GM21529 (cell line): Measurements from ENCODE around the gene KCTD8.
"Not testable (repeated sequence)": the region's sequence is repeated elsewhere in the genome, so short reads cannot be mapped to it uniquely, and the experiment has no call there.

Source experiments
- ATAC-seq: cut with Tn5 transposase; IDR thresholded peaks from one replicate; pipeline ENCODE4 v1.9.1; 2021; ENCODE audit not compliant: unreplicated experiment

The KCTD8 gene

GRCh38 chr4:44342800-44343199 is 105.8 kb downstream of the KCTD8 start:
- ATAC-seq, result no peak

DNA sequence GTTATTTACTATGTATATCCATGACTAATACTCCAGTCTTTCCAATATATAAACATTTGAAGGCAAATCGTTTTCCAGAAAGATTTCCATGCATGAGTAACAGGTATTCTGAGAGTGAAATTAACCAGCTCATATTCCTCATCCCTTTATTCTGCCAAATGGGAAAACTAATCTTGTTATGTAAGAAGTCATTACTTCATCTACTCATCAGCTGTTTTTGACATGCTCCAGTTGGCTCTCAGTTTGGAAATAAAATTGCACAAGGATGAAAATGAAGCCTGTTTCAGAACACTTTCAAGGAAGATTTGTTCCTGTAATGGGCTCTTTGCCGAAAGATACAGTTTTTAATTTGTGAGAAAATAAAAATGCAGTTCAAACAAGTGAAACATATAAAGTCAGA is 121.9 kb downstream of the KCTD8 start:
- ATAC-seq, result no peak

DNA sequence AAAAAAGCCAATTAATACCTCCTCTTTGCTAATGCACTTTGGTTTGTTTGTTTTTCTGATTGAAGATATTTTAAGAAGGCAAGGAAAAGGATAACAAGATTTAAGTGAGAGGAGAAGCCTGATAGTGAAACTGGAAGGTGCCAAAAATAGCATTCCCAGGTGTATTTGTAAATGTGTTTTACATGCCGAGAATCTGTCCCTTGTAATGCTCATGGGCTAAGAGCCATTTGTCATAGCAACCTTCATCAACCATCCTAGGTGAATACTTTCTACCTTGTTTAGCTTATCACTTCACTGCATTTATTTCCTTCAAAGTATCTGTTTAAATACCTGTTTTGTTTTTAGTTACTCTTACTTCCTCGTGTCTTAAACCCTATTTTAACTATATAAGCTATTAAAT is 127.8 kb downstream of the KCTD8 start:
- no peak for ATAC-seq

DNA sequence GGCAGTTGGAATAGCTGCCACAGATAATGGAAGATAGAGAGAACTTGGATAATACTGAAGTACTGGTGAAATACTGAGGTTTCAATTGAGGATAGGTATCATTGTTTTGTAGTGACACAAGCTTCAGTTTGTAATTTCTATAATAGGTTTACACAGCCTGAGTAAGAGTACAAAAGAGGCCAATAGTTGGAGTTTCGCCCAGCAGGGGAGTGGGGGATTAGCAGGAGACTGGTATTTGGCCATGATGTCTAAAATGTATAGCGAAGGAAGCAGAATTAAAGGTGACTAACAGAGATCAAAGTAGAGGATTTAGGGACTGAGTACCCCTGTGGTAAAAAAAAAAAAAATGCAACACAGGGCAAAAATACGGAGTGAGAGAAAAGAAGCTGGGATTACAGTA is 129.5 kb downstream of the KCTD8 start:
- no peak for ATAC-seq

GRCh38 chr4:44313702-44314101 is 134.9 kb downstream of the KCTD8 start:
- no peak for ATAC-seq

- ATAC-seq, result no peak
These were observed 161.1 kb downstream of the KCTD8 start for GRCh38 chr4:44287505-44287904.

DNA sequence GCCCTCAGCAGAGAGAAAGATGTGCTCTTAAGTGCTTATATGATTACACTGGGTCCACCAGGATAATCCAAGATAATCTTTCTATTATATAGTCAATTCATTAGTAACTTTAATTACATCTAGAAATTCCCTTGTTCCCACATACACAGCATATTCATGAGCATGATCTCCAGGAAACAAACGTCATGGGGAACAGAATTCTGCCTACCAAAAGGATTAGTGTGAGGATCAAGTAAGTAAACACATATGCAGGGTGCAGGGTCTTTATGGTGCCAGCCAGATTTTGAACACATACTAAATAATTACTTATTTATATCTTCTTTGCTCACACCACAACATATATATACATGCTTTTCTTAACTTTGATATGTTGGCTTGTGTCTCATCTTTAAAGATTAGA is 169.1 kb downstream of the KCTD8 start:
- no peak for ATAC-seq

DNA sequence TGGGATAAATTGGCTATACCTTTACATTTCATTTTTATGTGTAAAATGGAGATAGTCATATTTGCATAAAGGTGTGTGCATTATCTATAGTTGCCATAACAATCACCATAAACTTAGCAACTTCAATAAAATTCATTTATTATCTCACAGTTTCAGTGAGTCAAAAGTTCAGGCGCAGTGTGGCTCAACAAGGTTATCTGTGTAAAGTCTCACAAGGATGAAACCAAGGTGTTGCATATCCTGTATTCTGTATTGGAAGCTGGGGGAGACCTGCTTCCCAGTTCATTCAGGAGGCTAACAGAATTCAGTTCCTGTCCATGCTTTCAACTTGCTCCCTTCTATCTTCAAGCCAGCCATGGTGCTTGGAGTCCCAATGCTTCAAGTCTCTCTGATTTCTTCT is 169.5 kb downstream of the KCTD8 start:
- ATAC-seq, result no peak

GRCh38 chr4:44257461-44257860 is 191.1 kb downstream of the KCTD8 start:
- ATAC-seq, result no peak

DNA sequence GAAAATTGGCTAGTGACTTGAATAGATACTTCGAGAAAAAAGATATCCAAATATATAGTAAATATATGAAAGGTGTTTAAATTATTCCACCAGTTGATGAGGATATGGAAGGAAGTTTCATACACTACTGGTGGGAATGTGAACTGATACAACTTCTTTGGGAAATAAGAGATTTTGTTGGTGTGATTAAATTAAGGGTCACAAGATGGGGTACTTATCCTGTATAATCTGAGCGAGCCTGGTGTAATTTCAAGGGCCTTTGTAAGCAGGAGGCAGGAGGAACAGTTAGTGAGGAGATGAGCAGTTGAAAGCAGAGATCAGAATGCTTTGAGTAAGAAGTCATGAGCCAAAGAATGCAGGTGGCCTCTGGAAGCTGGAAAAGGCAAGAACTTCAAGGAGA is 192.2 kb downstream of the KCTD8 start:
- ATAC-seq, result no peak

GRCh38 chr4:44237643-44238042 is 211.0 kb downstream of the KCTD8 start:
- ATAC-seq, result no peak

GRCh38 chr4:44235897-44236296 is 212.7 kb downstream of the KCTD8 start:
- ATAC-seq, result no peak

DNA sequence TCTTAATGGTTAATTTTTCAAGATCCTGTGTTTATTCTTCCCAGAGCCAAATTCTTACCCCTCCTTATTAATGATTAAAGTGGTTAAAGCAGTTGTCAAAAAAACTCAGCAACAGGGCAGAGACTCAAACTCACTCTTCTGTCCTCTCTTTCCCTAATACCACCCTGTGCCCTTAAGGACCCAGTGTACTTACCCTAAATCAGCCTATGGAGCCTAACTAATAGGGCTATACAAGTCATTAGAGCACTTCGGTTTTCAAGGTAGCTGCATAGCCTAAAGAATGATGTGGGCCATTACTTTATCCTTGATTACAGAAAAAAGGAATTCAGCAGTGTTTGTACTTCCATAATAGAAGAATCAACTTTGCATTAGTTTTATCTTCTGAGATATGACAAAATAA is 216.3 kb downstream of the KCTD8 start:
- ATAC-seq, result no peak

DNA sequence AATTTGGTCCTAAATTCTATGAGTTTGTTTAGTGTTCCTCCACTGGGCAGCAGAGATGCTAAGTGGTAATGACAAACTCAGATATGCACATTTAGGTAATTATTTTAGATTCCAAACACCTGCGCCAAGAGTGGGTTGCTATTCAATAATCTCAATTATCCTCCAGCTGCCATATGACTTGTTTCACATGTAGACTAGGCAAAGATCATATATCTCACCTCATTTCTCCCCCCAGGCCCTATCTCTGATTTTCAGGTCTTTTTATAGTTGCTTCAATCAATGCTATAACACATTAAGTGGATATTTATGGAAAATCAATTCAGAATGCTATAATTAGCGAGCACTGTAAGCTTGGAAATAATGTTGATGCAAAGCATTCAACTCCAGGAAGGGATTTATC is 217.6 kb downstream of the KCTD8 start:
- ATAC-seq, result no peak

GRCh38 chr4:44228326-44228725 is 220.3 kb downstream of the KCTD8 start:
- ATAC-seq, result no peak

- ATAC-seq, result no peak
These were observed 227.2 kb downstream of the KCTD8 start for GRCh38 chr4:44221407-44221806.

GRCh38 chr4:44210750-44211149 is 237.9 kb downstream of the KCTD8 start:
- ATAC-seq, result no peak

- ATAC-seq, result no peak
These were observed 251.8 kb downstream of the KCTD8 start for GRCh38 chr4:44196796-44197195.

DNA sequence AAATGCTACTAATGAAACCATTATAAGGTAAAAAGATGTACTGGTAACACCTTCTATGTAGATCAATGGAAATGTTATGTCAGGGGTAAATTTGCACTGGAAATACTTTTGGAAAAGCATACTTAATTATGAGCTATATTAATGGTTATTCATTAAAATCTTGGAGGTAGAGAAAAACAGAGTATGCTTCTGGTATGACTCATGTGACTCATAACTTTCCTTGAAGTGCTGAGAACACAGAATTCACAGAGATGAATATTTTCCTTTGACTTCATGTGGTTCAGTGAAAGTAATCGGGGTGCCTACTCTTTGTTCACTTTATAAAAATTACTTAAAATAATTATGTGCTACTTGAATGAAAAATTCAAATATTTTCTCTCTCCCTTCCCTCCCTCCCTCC is 254.2 kb downstream of the KCTD8 start:
- ATAC-seq, result no peak

- ATAC-seq, result no peak
These were observed 261.8 kb downstream of the KCTD8 start for GRCh38 chr4:44186850-44187246.

GRCh38 chr4:44186096-44186849 is 262.3 kb downstream of the KCTD8 start:
- ATAC-seq, result no peak

GRCh38 chr4:44181491-44182349 is 266.9 kb downstream of the KCTD8 start:
- not testable (repeated sequence) for ATAC-seq
